Fibroblast of the aortic adventitia (primary cell): ENCODE data around the gene TP73. TPM values are rescaled to one million over a fixed set of nuclear protein-coding genes. Genes with fewer than 3 reads are reported as not detected.
"Not testable (repeated sequence)": the region's sequence is repeated elsewhere in the genome, so short reads cannot be mapped to it uniquely, and the experiment has no call there.

ENCODE experiments used
- DNase-seq: peaks from one replicate; pipeline ENCODE4 v3.0.0-alpha.2; 2010; ENCODE audit warnings: low read depth
- H3K4me3 ChIP-seq: 2 replicates; pipeline ENCODE4 v1.5.1; 2011; ENCODE audit warnings: low read depth, mild to moderate bottlenecking, control low read depth, low read length, moderate library complexity
- total RNA-seq: library from RNA; depleted of rRNA; stranded (reverse); fragments of >200 nt; gene quantifications from 2 replicates; pipeline ENCODE4 v1.2.3, GENCODE V29; 2012; ENCODE audit warnings: low replicate concordance
- TF ChIP-seq, protein P1 (sequence below): IDR thresholded peaks from 2 replicates; pipeline ENCODE4 v1.5.1; 2011; ENCODE audit warnings: mild to moderate bottlenecking, low read length, control low read depth, inconsistent platforms; ENCODE audit not compliant: insufficient read depth

The TP73 gene
- total RNA-seq, 1 donor, result 0.18 TPM

DNA sequence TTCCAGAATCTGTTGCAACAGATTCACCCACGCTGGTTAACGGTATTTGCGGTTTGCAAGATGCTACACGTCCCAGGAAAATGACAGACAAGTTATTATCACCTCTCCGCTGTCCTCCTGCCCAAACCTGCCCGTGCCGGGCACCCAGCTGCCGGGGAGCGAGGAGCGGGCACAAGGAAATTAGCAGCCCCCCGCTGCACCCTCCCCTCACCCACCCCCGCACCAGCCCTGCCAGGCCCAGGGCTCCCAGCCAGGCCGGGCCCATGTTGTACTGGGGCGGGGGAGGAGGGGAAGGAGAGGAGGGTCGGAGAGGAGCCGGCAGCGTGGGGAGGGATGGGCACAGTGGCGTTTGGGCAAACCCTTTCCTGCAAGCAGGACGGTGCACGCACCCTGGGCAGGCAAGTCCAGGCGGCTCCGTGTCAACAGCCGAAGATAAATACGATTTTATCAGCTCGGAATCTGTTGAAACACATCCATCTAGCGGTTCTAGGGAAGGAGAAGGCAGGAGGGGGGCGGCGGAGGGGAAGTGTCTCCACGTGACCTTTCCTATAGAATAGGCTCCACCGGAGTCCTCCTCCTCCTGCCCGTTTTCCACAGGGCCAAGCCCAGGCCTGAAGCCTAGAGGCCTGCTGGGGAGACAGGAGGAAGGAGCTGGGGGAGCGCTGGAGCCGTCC lies 64.9 kb downstream of the TP73 start:
- no peak for DNase-seq
- no peak overlapping the region for H3K4me3 ChIP-seq
- TF ChIP-seq, protein P1, sequence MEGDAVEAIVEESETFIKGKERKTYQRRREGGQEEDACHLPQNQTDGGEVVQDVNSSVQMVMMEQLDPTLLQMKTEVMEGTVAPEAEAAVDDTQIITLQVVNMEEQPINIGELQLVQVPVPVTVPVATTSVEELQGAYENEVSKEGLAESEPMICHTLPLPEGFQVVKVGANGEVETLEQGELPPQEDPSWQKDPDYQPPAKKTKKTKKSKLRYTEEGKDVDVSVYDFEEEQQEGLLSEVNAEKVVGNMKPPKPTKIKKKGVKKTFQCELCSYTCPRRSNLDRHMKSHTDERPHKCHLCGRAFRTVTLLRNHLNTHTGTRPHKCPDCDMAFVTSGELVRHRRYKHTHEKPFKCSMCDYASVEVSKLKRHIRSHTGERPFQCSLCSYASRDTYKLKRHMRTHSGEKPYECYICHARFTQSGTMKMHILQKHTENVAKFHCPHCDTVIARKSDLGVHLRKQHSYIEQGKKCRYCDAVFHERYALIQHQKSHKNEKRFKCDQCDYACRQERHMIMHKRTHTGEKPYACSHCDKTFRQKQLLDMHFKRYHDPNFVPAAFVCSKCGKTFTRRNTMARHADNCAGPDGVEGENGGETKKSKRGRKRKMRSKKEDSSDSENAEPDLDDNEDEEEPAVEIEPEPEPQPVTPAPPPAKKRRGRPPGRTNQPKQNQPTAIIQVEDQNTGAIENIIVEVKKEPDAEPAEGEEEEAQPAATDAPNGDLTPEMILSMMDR, result no peak

DNA sequence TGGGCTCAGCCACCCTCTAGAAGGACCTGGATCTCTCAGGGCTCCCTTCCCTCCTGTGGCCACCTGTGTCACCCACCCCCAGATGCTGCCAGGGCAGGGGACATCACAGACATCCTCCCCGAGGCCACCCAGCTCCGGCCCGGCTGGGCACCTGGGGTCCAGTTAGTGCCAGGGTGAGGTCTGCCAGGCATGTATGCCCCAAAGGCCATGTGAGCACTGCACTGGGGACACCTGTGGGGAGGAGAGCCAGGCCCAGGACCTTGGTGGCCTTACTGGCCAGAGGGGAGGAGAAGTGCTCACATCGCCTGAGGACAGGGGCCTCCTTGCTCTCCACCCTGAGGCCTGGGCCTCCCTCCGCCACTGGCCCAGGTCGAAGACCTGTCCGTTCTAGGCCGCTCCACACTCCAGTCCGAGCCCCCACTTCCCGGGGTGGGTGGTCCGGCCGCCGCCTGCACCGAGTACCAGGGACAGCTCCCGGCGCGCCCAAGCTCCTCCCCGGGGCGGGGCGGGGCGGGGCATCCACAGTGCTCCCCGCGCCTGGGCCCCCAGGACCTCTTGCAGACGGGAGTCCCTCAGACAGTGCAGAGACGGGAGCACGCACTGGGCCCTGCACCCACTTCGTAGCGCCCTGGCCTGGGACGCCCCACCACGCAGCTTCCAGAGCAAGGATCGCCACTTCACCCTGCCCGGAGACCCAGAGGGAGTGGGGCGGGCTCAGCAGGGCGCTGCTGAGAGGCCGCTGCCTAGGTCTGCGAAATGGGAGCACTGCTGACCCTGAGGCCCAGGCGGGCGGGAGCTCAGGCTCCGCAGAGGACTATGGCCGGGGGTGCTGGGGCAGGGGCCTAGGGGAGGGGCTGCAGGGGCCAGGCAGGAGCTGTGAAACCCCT lies 65.6 kb downstream of the TP73 start:
- no peak overlapping the region for H3K4me3 ChIP-seq
- DNase-seq, result no peak
- TF ChIP-seq, protein P1, result no peak

DNA sequence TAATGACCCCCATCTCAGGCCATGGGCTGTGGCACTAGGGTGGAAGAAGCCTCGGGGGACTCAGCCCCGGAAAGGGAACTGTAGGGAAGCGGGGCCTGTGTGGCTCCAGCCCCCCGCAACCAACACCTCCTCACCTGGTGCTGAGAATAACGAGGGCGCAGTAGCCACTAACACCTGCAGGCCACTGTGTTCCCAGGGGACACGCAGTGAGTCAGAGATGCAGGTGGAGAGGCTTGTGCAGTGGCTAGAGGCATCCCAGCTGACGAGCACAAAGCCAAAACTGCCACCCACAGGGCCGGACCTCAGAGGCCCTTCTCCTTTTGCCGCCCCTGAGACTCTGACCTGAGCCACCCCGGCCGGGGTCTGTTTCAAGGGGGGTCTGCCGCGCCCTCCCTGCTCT lies 66.4 kb downstream of the TP73 start:
- no peak overlapping the region for H3K4me3 ChIP-seq
- no peak for DNase-seq
- TF ChIP-seq, protein P1, result no peak

DNA sequence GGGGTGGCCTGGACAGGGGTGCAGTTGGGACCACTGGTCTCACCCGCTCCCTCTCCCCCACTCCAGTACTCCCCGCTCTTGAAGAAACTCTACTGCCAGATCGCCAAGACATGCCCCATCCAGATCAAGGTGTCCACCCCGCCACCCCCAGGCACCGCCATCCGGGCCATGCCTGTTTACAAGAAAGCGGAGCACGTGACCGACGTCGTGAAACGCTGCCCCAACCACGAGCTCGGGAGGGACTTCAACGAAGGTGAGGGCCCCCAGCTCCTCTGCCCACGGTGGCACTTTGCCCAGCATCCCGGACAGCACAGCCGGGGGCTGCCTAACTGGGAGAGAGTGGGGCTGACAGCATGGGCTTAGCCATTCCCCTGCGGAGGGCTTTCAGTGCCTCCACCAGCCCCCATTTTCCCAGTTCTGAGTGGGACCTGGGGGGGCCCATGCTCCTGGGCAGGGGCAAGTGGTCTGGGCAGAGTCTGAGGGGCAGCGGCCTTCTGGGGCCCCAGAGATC lies 69.7 kb downstream of the TP73 start:
- no peak for DNase-seq
- H3K4me3 ChIP-seq, result no peak overlapping the region
- TF ChIP-seq, protein P1, result no peak

DNA sequence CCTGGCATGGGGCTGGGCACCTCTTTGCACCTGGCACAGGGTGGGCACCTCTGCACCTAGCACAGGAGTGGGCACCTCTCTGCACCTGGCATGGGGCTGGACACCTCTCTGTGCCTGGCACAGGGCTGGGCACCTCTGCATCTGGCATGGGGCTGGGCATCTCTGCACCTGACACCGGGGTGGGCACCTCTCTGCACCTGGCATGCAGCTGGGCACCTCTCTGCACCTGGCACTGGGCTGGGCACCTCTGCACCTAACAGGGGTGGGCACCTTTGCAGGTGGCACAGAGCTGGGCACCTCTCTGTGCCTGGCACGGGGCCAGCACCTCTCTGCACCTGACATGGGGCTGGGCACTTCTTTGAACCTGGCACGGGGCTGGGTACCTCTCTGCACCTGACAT lies 70.5 kb downstream of the TP73 start:
- TF ChIP-seq, protein P1, result no peak
- no peak overlapping the region for H3K4me3 ChIP-seq
- DNase-seq, result no peak

DNA sequence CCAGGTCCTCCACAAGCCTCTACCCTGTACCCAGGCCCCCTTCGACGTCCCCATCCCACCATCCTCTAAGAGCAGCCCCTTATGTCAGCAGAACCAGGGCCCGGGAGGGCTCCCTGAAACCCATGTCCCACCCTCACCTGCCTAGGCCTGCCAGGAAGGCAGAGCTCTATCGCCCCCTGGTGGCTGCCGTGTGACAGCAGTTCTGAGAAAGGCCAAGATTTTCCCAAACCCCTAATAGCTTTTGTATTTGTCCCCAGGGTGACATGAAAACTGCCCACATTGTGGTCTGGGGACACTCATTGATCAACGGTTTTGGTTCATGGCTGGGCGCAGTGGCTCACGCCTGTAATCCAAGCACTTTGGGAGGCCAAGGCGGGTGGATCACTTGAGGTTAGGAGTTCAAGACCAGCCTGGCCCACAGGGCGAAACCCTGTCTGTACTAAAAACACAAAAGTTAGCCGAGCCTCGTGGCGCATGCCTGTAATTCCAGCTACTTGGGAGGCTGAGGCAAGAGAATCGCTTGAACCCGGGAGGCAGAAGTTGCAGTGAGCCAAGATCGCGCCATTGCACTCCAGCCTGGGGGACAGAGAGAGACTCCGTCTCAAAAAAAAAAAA lies 72.2 kb downstream of the TP73 start:
- not testable (repeated sequence) for H3K4me3 ChIP-seq
- peak; percentile 61 for DNase-seq
- TF ChIP-seq, protein P1, result peak; percentile 98
